Esophagus muscularis mucosa (tissue), 4 donors: ENCODE measurements around the gene DMKN. TPM values are rescaled to one million over a fixed set of nuclear protein-coding genes. Genes with fewer than 3 reads are reported as not detected.

Source experiments
- DNase-seq: peaks from one replicate; pipeline ENCODE4 v3.0.0-alpha.2; 2017; ENCODE audit errors: extremely low spot score
- H3K27ac ChIP-seq, 4 donors: fragments of 200-600 bp; sonication (generic); replicated peaks in 1 of 4; 1 replicate in 3 of 4; 2 replicates in 1 of 4; pipeline ENCODE4 v1.5.1; 2016 to 2019; ENCODE audit warnings: mild to moderate bottlenecking in 1 of 4
- H3K27me3 ChIP-seq, 4 donors: fragments of 200-600 bp; sonication (generic); one replicate each; pipeline versions ENCODE4 v1.5.1 to v1.6.0; 2016 to 2019
- H3K36me3 ChIP-seq, 4 donors: fragments of 200-600 bp; sonication (generic); one replicate each; pipeline ENCODE4 v1.5.1; 2016 to 2019
- H3K4me1 ChIP-seq, 4 donors: fragments of 200-600 bp; sonication (generic); one replicate each; pipeline ENCODE4 v1.5.1; 2016 to 2019
- H3K4me3 ChIP-seq, 4 donors: fragments of 200-600 bp; sonication (generic); 1 replicate in 2 of 4; 2 replicates in 2 of 4; pipeline ENCODE4 v1.5.1; 2016 to 2019; ENCODE audit warnings: mild to moderate bottlenecking in 4 of 4, moderate library complexity in 1 of 4
- H3K9me3 ChIP-seq, 4 donors: fragments of 200-600 bp; sonication (generic); 1 replicate in 3 of 4; 2 replicates in 1 of 4; pipeline ENCODE4 v1.5.1; 2016 to 2019
- EP300 ChIP-seq: sonication (generic); formaldehyde crosslinking; IDR thresholded peaks from one replicate; pipeline ENCODE4 v1.6.1; 2017; ENCODE audit warnings: antibody characterized with exemption
- POLR2A ChIP-seq: fragments of 450-650 bp; IDR thresholded peaks from one replicate; pipeline ENCODE4 v1.6.1; 2017; ENCODE audit warnings: antibody characterized with exemption, moderate library complexity, mild to moderate bottlenecking, low read depth
- POLR2AphosphoS5 ChIP-seq, 2 donors: sonication (generic); formaldehyde crosslinking; IDR thresholded peaks; one replicate each; pipeline ENCODE4 v1.6.1; 2017; ENCODE audit warnings: antibody characterized with exemption in 2 of 2
- WGBS: methylation state at CpG from one replicate; pipeline ENCODE4 v1.1.5; 2018; 5-methylcytosine and 5-hydroxymethylcytosine counted together
- intact Hi-C: fragments of 100-400 bp; cut with DNase I; formaldehyde crosslinking; loops from one replicate; pipeline ENCODE4 v1.15.1; 2023
- total RNA-seq, 4 donors: library from RNA; depleted of rRNA; stranded (reverse); fragments of >200 nt; gene quantifications; one replicate each; pipeline versions ENCODE4 v1.1.0 to v1.2.1, GENCODE V29; 2016
- TF ChIP-seq, protein P1 (sequence below), 3 experiments: fragments of 200-600 bp in 2 of 3; fragments of 450-650 bp in 1 of 3; sonication (generic) in 2 of 3; IDR thresholded peaks; one replicate each; pipeline ENCODE4 v1.5.1; 2017 to 2019; ENCODE audit warnings: antibody characterized with exemption in 3 of 3, mild to moderate bottlenecking in 2 of 3, moderate library complexity in 1 of 3

Gene DMKN
- 1 to 10 TPM; 1.7 to 5.5 (median 3.8) TPM for total RNA-seq

DNA sequence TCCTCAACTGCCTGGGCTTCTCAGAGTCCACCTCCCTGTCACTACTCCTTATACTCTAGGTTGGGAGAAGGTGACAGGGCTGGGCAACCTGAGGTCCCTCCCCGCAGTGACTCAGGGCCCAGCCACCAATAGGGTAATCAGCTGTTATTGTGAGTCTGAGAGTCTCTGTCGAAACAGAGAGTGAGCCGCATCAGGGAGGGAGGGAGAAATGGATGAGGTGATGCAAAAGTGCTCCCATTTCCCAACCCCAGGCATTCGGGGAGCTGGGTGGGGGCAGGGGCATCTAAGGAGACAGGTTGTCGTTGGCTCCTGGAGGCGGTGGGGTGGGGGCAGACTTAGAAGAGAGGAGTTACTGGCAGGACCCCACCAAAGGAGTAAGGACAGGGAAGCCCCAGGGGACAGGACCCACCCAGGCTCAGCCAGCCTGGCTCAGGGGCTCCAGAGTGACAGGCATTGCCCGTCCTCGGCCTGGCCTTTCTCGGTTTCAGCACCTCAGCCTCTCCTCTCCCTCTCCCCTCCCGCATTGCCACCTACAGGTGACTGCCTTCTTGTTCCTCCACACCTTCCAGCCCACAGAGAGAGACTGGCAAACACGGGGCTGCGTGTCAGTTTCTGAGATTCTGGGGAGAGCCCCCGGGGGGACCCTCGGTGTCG lies at the start of gene DMKN:
TSS of gene DMKN (minus strand) at position 22 of the 654 bp plus-strand sequence. CDS start 174 bp downstream, outside the sequence.
- peaks cover 0 to 59% (median 14%) of the 10 kb centered on the region in 4 donors for H3K27me3 ChIP-seq
- H3K4me3 ChIP-seq = no peak within 1 kb of the TSS
- H3K36me3 ChIP-seq = no peaks in the 10 kb centered on the region
- H3K9me3 ChIP-seq = no peaks in the 10 kb centered on the region
- no peak for DNase-seq
- H3K4me1 ChIP-seq = peaks cover 0 to 22% (median 14%) of the 10 kb centered on the region in 4 donors
- TF ChIP-seq, protein P1, sequence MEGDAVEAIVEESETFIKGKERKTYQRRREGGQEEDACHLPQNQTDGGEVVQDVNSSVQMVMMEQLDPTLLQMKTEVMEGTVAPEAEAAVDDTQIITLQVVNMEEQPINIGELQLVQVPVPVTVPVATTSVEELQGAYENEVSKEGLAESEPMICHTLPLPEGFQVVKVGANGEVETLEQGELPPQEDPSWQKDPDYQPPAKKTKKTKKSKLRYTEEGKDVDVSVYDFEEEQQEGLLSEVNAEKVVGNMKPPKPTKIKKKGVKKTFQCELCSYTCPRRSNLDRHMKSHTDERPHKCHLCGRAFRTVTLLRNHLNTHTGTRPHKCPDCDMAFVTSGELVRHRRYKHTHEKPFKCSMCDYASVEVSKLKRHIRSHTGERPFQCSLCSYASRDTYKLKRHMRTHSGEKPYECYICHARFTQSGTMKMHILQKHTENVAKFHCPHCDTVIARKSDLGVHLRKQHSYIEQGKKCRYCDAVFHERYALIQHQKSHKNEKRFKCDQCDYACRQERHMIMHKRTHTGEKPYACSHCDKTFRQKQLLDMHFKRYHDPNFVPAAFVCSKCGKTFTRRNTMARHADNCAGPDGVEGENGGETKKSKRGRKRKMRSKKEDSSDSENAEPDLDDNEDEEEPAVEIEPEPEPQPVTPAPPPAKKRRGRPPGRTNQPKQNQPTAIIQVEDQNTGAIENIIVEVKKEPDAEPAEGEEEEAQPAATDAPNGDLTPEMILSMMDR (IDR thresholded peaks at IDR 0.05) = no peak
- TF ChIP-seq POLR2AphosphoS5 (IDR thresholded peaks at IDR 0.05) = no peak
- WGBS = 24% methylated on average over 11 of the region's 15 CpGs
- intact Hi-C loops = no loop called here
- H3K27ac ChIP-seq = no peak within 1 kb of the TSS

- no peak for TF ChIP-seq POLR2A
- TF ChIP-seq POLR2AphosphoS5 (IDR thresholded peaks at IDR 0.05) = no peak
- TF ChIP-seq, protein P1 (IDR thresholded peaks at IDR 0.05) = no peak
- Histone ChIP-seq H3K27ac (no peak overlapping the region), H3K27me3 (peaks cover 4 to 72% (median 14%) of the 10 kb centered on the region in 4 donors), H3K36me3 (no peaks in the 10 kb centered on the region), H3K9me3 (no peaks in the 10 kb centered on the region), H3K4me1 (peaks cover 7 to 11% (median 10%) of the 10 kb centered on the region in 4 donors), H3K4me3 (no peak overlapping the region)
- intact Hi-C loops = no loop called here
- 65% methylated on average over 2 of the region's 2 CpGs for WGBS
- no peak for DNase-seq
Measured at GRCh38 chr19:35562776-35563175, 49.3 kb upstream of the DMKN start.

- 71% methylated on average over 17 of the region's 17 CpGs for WGBS
- TF ChIP-seq, protein P1 (IDR thresholded peaks at IDR 0.05) = no peak
- TF ChIP-seq POLR2A (no peak), POLR2AphosphoS5 (IDR thresholded peaks at IDR 0.05) (no peak), EP300 (no peak)
- peaks cover 4 to 76% (median 16%) of the 10 kb centered on the region in 4 donors for H3K27me3 ChIP-seq
Measured at GRCh38 chr19:35562336-35562735, 48.9 kb upstream of the DMKN start.

GRCh38 chr19:35561436-35561835 lies 48.0 kb upstream of the DMKN start:
- no peak overlapping the region for H3K4me3 ChIP-seq
- H3K27ac ChIP-seq = no peak overlapping the region
- 89% methylated on average over 6 of the region's 6 CpGs for WGBS
- peaks cover 4 to 81% (median 18%) of the 10 kb centered on the region in 4 donors for H3K27me3 ChIP-seq
- no peaks in the 10 kb centered on the region for H3K9me3 ChIP-seq
- DNase-seq = no peak
- intact Hi-C loops = no loop called here
- H3K36me3 ChIP-seq = no peaks in the 10 kb centered on the region
- TF ChIP-seq POLR2AphosphoS5 (IDR thresholded peaks at IDR 0.05) (no peak), EP300 (no peak), POLR2A (no peak)
- TF ChIP-seq, protein P1 (IDR thresholded peaks at IDR 0.05) = no peak
- H3K4me1 ChIP-seq = peaks cover 7 to 15% (median 15%) of the 10 kb centered on the region in 4 donors

More at GRCh38 chr19:35562336-35562735, 48.9 kb upstream of the DMKN start:
- intact Hi-C loops = no loop called here
- Histone ChIP-seq H3K27ac (no peak overlapping the region), H3K36me3 (no peaks in the 10 kb centered on the region), H3K9me3 (no peaks in the 10 kb centered on the region), H3K4me3 (no peak overlapping the region), H3K4me1 (peaks cover 7 to 15% (median 14%) of the 10 kb centered on the region in 4 donors)
- no peak for DNase-seq

DNA sequence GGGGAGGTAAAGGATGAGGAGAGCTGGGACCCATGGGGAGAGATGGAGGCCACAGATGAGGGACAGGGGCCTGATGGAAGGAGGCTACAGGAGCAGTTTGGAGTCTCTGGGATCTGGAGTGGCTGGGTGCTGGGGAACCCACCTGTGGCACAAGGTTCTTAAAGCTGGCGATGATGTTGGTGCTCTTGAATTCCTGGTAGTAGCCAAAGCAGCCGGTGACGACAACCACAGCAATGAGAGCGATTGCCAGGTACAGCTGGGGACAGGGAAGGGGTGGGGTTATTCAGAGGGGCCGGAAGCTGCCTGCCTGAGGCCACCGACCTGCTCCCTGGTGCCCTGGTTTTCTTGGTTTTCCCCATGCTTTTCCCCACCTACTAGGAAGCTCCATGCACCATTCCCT lies 47.2 kb upstream of the DMKN start:
- peaks cover 4 to 83% (median 18%) of the 10 kb centered on the region in 4 donors for H3K27me3 ChIP-seq
- H3K9me3 ChIP-seq = no peaks in the 10 kb centered on the region
- 70% methylated on average over 5 of the region's 6 CpGs for WGBS
- no peak overlapping the region for H3K27ac ChIP-seq
- TF ChIP-seq POLR2AphosphoS5 (IDR thresholded peaks at IDR 0.05) (no peak), POLR2A (no peak)
- H3K36me3 ChIP-seq = no peaks in the 10 kb centered on the region
- peaks cover 7 to 15% (median 15%) of the 10 kb centered on the region in 4 donors for H3K4me1 ChIP-seq
- no peak overlapping the region for H3K4me3 ChIP-seq
- DNase-seq = no peak
- intact Hi-C loops = no loop called here
